ENCODE results near the gene ARL15. TPM values are rescaled to one million over a fixed set of nuclear protein-coding genes. Genes with fewer than 3 reads are reported as not detected.
A peak's percentile ranks its signal among the peaks of the same experiment; 100 is the strongest.

Gene ARL15
- total RNA-seq, 1 experiment from 2014 or later = 13.0 TPM

DNA sequence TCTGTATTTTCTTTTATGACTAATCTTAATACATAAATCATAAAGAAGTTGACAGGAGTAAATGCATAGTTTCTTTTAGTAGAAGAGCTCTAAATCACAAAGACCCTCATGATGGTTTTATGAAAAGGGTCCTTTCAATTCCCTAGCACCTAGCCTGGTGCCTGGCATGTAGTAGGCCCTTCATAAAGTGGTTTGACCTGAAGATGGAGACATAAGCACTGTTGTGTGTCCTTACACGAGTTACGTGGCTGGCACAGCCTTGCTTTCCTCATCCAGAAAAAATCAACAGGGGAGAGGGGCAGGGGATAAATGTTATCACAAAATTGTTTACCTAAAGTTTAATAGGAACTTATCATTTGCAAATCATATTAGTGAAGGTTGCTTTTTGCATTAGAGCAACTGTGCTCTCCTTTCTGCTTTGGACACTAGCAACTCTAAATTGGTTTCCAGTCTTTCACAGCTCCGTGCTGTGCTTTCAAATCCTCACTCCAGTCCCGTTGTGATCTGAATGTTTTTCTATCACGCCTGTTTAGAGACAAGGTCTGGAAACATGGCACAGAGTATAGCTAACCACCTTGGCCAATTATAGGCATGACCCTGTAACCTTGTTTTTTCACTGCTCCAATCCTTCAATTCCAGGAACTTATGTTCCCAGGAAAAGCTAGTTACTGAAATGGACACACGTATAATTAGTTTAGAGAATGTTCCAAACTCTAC, 55.7 kb downstream of the ARL15 start:
- H3K18ac ChIP-seq (ENCODE audit: insufficient read length, low read depth, low read length) = no peak overlapping the region
- H3K23ac ChIP-seq (ENCODE audit: insufficient read length, low read depth, low read length) = no peak overlapping the region
- no peak overlapping the region for H4K5ac ChIP-seq (ENCODE audit: insufficient read length, low read depth, low read length)
- no peak overlapping the region for H2BK120ac ChIP-seq (ENCODE audit: low read depth, low read length, poor library complexity, severe bottlenecking)
- H2AK5ac ChIP-seq (ENCODE audit: insufficient read length, low read length) = no peak overlapping the region
- Mint-ChIP-seq H3K27ac (no peak overlapping the region; a peak in 1 of 7 replicates), H3K27me3 (ENCODE audit: low read depth) (no peaks in the 10 kb centered on the region), H3K4me3 (no peak overlapping the region), H3K9me3 (no peaks in the 10 kb centered on the region), H3K36me3 (ENCODE audit: insufficient read depth in 1 of 3, low read depth in 3 of 3) (no peaks in the 10 kb centered on the region), H3K4me1 (peaks cover 0 to 10% of the 10 kb centered on the region in 2 experiments; a peak in 2 of 4 replicates)
- H2BK20ac ChIP-seq (ENCODE audit: low read depth, low read length, poor library complexity, severe bottlenecking) = no peak overlapping the region
- no peak for DNase-seq
- WGBS (ENCODE audit: extremely low coverage, insufficient read length, low lambda C conversion rate) = no CpG with 5 or more reads among the region's 6 CpGs
- no peaks in the 10 kb centered on the region for H3K9me3 ChIP-seq (ENCODE audit: control insufficient read depth, low read depth, low read length)
- H3K4me1 ChIP-seq (ENCODE audit: insufficient read depth, low read length) = no peaks in the 10 kb centered on the region
- H3K4ac ChIP-seq (ENCODE audit: low read depth, low read length) = no peak overlapping the region
- no peak overlapping the region for H3K4me2 ChIP-seq (ENCODE audit: insufficient read depth, insufficient read length, low read length)
- no peak overlapping the region for H2BK5ac ChIP-seq (ENCODE audit: insufficient read length, low read length)
- H3K56ac ChIP-seq (ENCODE audit: insufficient read length, low read depth, low read length) = no peak overlapping the region
- 0 out of 2 replicates have a peak, but pooled peaks cover 2% of the 10 kb centered on the region for H3K79me2 ChIP-seq (ENCODE audit: insufficient read depth, low read length)
- H4K20me1 ChIP-seq (ENCODE audit: control insufficient read depth, insufficient read depth, insufficient read length) = no peaks in the 10 kb centered on the region
- no peak overlapping the region for H3K9ac ChIP-seq (ENCODE audit: extremely low read depth, insufficient read length, low read length)
- no peak overlapping the region for H2BK12ac ChIP-seq (ENCODE audit: insufficient read length, low read depth, low read length)
- H4K8ac ChIP-seq (replicated peaks; ENCODE audit: insufficient read length, low read depth, low read length) = no peak overlapping the region
- H3T11ph ChIP-seq (ENCODE audit: low read length) = no peak overlapping the region
- no peaks in the 10 kb centered on the region for H3K79me1 ChIP-seq (ENCODE audit: insufficient read depth, low read depth, low read length, poor library complexity, severe bottlenecking)
- no peaks in the 10 kb centered on the region for H3K27me3 ChIP-seq (ENCODE audit: insufficient read depth, low read length)
- H3K27ac ChIP-seq (ENCODE audit: insufficient read length, low read depth, low read length) = no peak overlapping the region
- no peak overlapping the region for H4K91ac ChIP-seq (ENCODE audit: insufficient read length, low read depth, low read length)
- H3K23me2 ChIP-seq (ENCODE audit: insufficient read length, low read depth, low read length, poor library complexity, severe bottlenecking) = no peaks in the 10 kb centered on the region
- peak; percentile 52; the same call in 2 of the 3 replicates for TF ChIP-seq CTCF (conservative IDR thresholded peaks at IDR 0.05)
- H2BK15ac ChIP-seq (ENCODE audit: low read depth, low read length) = no peak overlapping the region
- H2AFZ ChIP-seq (ENCODE audit: low read length) = no peak overlapping the region
- no peak overlapping the region for H3K14ac ChIP-seq (ENCODE audit: insufficient read depth, low read length)
